GM18508 (cell line): ENCODE data around the gene RTL10.
"Not testable (repeated sequence)": the region's sequence is repeated elsewhere in the genome, so short reads cannot be mapped to it uniquely, and the experiment has no call there.

Source experiments
- ATAC-seq: cut with Tn5 transposase; IDR thresholded peaks from one replicate; pipeline ENCODE4 v1.9.1; 2021; ENCODE audit warnings: moderate number of reproducible peaks; ENCODE audit not compliant: insufficient read depth, unreplicated experiment

Gene RTL10

GRCh38 chr22:19890502-19891316, 36.0 kb upstream of the RTL10 start:
- ATAC-seq, result no peak

- no peak for ATAC-seq
These were observed 35.3 kb upstream of the RTL10 start for GRCh38 chr22:19889951-19890350.

- no peak for ATAC-seq
These were observed 33.6 kb upstream of the RTL10 start for GRCh38 chr22:19888131-19888746.

GRCh38 chr22:19887256-19887985, 32.7 kb upstream of the RTL10 start:
- ATAC-seq, result no peak

GRCh38 chr22:19886605-19887255, 32.1 kb upstream of the RTL10 start:
- no peak for ATAC-seq

GRCh38 chr22:19885841-19886592, 31.3 kb upstream of the RTL10 start:
- ATAC-seq, result no peak

GRCh38 chr22:19884954-19885751, 30.5 kb upstream of the RTL10 start:
- no peak for ATAC-seq

- ATAC-seq, result no peak
These were observed 29.7 kb upstream of the RTL10 start for GRCh38 chr22:19884161-19884953.

- not testable (repeated sequence) for ATAC-seq
These were observed 28.8 kb upstream of the RTL10 start for GRCh38 chr22:19883446-19883845.

- ATAC-seq, result no peak
These were observed 28.0 kb upstream of the RTL10 start for GRCh38 chr22:19882446-19883381.

- no peak for ATAC-seq
These were observed 26.3 kb upstream of the RTL10 start for GRCh38 chr22:19880786-19881569.

- ATAC-seq, result no peak
These were observed 25.5 kb upstream of the RTL10 start for GRCh38 chr22:19879992-19880785.

- no peak for ATAC-seq
These were observed 24.9 kb upstream of the RTL10 start for GRCh38 chr22:19879643-19879991.

- ATAC-seq, result no peak
These were observed 24.5 kb upstream of the RTL10 start for GRCh38 chr22:19879246-19879570.

- no peak for ATAC-seq
These were observed 24.0 kb upstream of the RTL10 start for GRCh38 chr22:19878461-19879245.
